ENCODE measurements around the gene IRF9.

IRF9 gene

GRCh38 chr14:24160850-24161804 is at the start of gene IRF9:
IRF9 (plus strand) TSS chr14:24161265; CDS start chr14:24162145, 880 bp downstream.
- DNase-seq = peak; percentile 93

GRCh38 chr14:24113379-24113800 is 47.7 kb upstream of the IRF9 start:
- DNase-seq = no peak

GRCh38 chr14:24113801-24114531 is 47.1 kb upstream of the IRF9 start:
- peak; percentile 71 for DNase-seq

- DNase-seq = peak; percentile 98
These were observed 46.3 kb upstream of the IRF9 start, which contains the start of the genes DCAF11 and NRL for GRCh38 chr14:24114532-24115421. DCAF11 (plus strand) TSS chr14:24114777; CDS start chr14:24115595, 818 bp downstream. NRL (minus strand) TSS chr14:24114949; CDS start chr14:24082848, 32,101 bp downstream.

- no peak for DNase-seq
These were observed 45.5 kb upstream of the IRF9 start for GRCh38 chr14:24115422-24116127.

GRCh38 chr14:24116128-24116814 is 44.8 kb upstream of the IRF9 start:
- DNase-seq = no peak

- no peak for DNase-seq
These were observed 43.9 kb upstream of the IRF9 start for GRCh38 chr14:24117179-24117578.

GRCh38 chr14:24119691-24120090 is 41.4 kb upstream of the IRF9 start:
- no peak for DNase-seq

GRCh38 chr14:24121210-24121609 is 39.9 kb upstream of the IRF9 start:
- DNase-seq = no peak

GRCh38 chr14:24122416-24122815 is 38.6 kb upstream of the IRF9 start:
- no peak for DNase-seq

- DNase-seq = no peak
These were observed 38.2 kb upstream of the IRF9 start for GRCh38 chr14:24122898-24123297.

GRCh38 chr14:24123424-24124417 is 37.3 kb upstream of the IRF9 start:
- no peak for DNase-seq

- no peak for DNase-seq
These were observed 34.1 kb upstream of the IRF9 start for GRCh38 chr14:24126939-24127338.

- no peak for DNase-seq
These were observed 33.4 kb upstream of the IRF9 start for GRCh38 chr14:24127673-24128072.

GRCh38 chr14:24129410-24129998 is 31.6 kb upstream of the IRF9 start:
- no peak for DNase-seq

GRCh38 chr14:24130380-24130716 is 30.7 kb upstream of the IRF9 start, which contains the start of gene FITM1:
FITM1 (plus strand) TSS chr14:24130659; CDS start chr14:24131564, 905 bp downstream.
- DNase-seq = no peak

- DNase-seq = no peak
These were observed 30.1 kb upstream of the IRF9 start for GRCh38 chr14:24130717-24131548.

GRCh38 chr14:24131549-24131966 is 29.5 kb upstream of the IRF9 start:
- no peak for DNase-seq

Measured in activated naive CD4-positive, alpha-beta T cell treated with anti-CD3 and anti-CD28 coated beads, Interleukin-2, amount 50 U/mL, for 16 hours (primary cell).